HepG2 (cell line): Measurements from ENCODE around the gene MED15. TPM values are rescaled to one million over a fixed set of nuclear protein-coding genes. Genes with fewer than 3 reads are reported as not detected.

Source experiments
- ATAC-seq: fragments of 200-7000 bp; cut with Tn5 transposase; 3 replicates; pipeline ENCODE4 v1.9.1; 2020; ENCODE audit warnings: mild to moderate bottlenecking, moderate library complexity
- BruUV-seq: library from RNA; stranded (reverse); fragments of 400-500 nt; replicated peaks from 2 replicates; lab custom pipeline; 2021; lab: Mats Ljungman, UMichigan
- CTCF ChIA-PET: fragments of 300-600 bp; formaldehyde crosslinking; extraction: SDS; loops from one replicate; lab custom pipeline; 2021; ENCODE audit warnings: low total read pairs, inconsistent platforms, low intra/inter-chr PET ratio; lab: Yijun Ruan, JAX
- POLR2A ChIA-PET: fragments of 350-600 bp; sonication (Branson Sonifier 250); formaldehyde crosslinking; loops from one replicate; lab custom pipeline; 2020; ENCODE audit warnings: antibody characterized with exemption, inconsistent platforms; lab: Yijun Ruan, JAX
- DNase-seq: peaks from one replicate; pipeline ENCODE4 v3.0.0-alpha.2; 2015; ENCODE audit warnings: low spot score
- FAIRE-seq: peaks from 3 replicates; lab custom pipeline; 2011; peaks lifted over from hg19 to GRCh38; lab: Jason Lieb, UNC
- H2AFZ ChIP-seq: one replicate; pipeline ENCODE4 v1.6.1; 2011; ENCODE audit warnings: low read length, inconsistent platforms
- H3K27ac ChIP-seq: fragments of 300-600 bp; 3 replicates; pipeline ENCODE4 v1.8.0; 2011; ENCODE audit warnings: mixed run types, mild to moderate bottlenecking, mixed read lengths, low read length, inconsistent platforms; ENCODE audit not compliant: insufficient read depth; ENCODE audit errors: extremely low read length
- H3K27me3 ChIP-seq, 2 experiments: fragments of 200-600 bp in 1 of 2; 2 replicates in 1 of 2; 3 replicates in 1 of 2; pipeline versions ENCODE4 v1.6.0 to v1.8.0; 2011; ENCODE audit warnings: low read length in 2 of 2, mild to moderate bottlenecking in 2 of 2, moderate library complexity in 2 of 2, inconsistent platforms in 1 of 2; ENCODE audit not compliant: insufficient read depth in 2 of 2, control insufficient read depth in 1 of 2
- H3K36me3 ChIP-seq, 2 experiments: fragments of 200-600 bp in 1 of 2; replicated peaks in 1 of 2; 2 replicates in 1 of 2; 3 replicates in 1 of 2; pipeline versions ENCODE4 v1.5.1 to v1.8.0; 2011; ENCODE audit warnings: low read length in 2 of 2, inconsistent platforms in 1 of 2; ENCODE audit not compliant: insufficient read depth in 2 of 2, control insufficient read depth in 1 of 2
- H3K4me1 ChIP-seq: 2 replicates; pipeline ENCODE4 v1.5.1; 2012; ENCODE audit warnings: low read length, inconsistent platforms; ENCODE audit not compliant: insufficient read depth
- H3K4me2 ChIP-seq: 2 replicates; pipeline ENCODE4 v1.6.0; 2011; ENCODE audit warnings: low read depth, low read length, inconsistent platforms
- H3K4me3 ChIP-seq, 3 experiments: fragments of 200-600 bp in 1 of 3; sonication (generic), shearing (Covaris generic) in 1 of 3; replicated peaks in 1 of 3; 2 replicates each; pipeline ENCODE4 v1.5.1; 2011 to 2016; ENCODE audit warnings: low read length in 3 of 3, inconsistent platforms in 2 of 3, low read depth in 2 of 3, mild to moderate bottlenecking in 2 of 3, control low read depth in 1 of 3, mixed read lengths in 1 of 3; ENCODE audit not compliant: insufficient read depth in 1 of 3
- H3K79me2 ChIP-seq: one replicate; pipeline ENCODE4 v1.6.1; 2011; ENCODE audit warnings: low read length, inconsistent platforms; ENCODE audit not compliant: insufficient read depth
- H3K9ac ChIP-seq: 2 replicates; pipeline ENCODE4 v1.6.0; 2011; ENCODE audit warnings: mild to moderate bottlenecking, low read depth, low read length, inconsistent platforms; ENCODE audit not compliant: insufficient read depth
- H3K9me3 ChIP-seq: 2 replicates; pipeline ENCODE4 v1.5.1; 2012; ENCODE audit warnings: mild to moderate bottlenecking, low read length
- H4K20me1 ChIP-seq: 2 replicates; pipeline ENCODE4 v1.6.0; 2011; ENCODE audit warnings: inconsistent platforms, mild to moderate bottlenecking, low read length, moderate library complexity; ENCODE audit not compliant: insufficient read depth
- ARNTL ChIP-seq: sonication (generic); formaldehyde crosslinking; IDR thresholded peaks from 2 replicates; pipeline ENCODE4 v1.4.0; 2020; ENCODE audit warnings: mild to moderate bottlenecking, missing genetic modification reagents
- ATF7-NPFF ChIP-seq: sonication (generic); formaldehyde crosslinking; IDR thresholded peaks from 2 replicates; pipeline ENCODE4 v1.8.1; 2023; ENCODE audit warnings: mild to moderate bottlenecking, low read depth, missing genetic modification reagents, moderate library complexity
- BHLHE40 ChIP-seq: IDR thresholded peaks from 2 replicates; pipeline ENCODE4 v1.6.1; 2011; ENCODE audit warnings: low read length, improper control_type of control experiment
- CBX1 ChIP-seq: IDR thresholded peaks from one replicate; pipeline ENCODE4 v1.6.1; 2016; ENCODE audit warnings: antibody characterized with exemption, low read depth
- GATA4 ChIP-seq: sonication (generic); IDR thresholded peaks from 2 replicates; pipeline ENCODE4 v1.6.1; 2016; ENCODE audit warnings: antibody characterized with exemption, low read depth, borderline replicate concordance
- NFE2 ChIP-seq: sonication (generic); formaldehyde crosslinking; IDR thresholded peaks from 2 replicates; pipeline ENCODE4 v1.4.0; 2020; ENCODE audit warnings: missing genetic modification reagents
- NFE2L1 ChIP-seq: sonication (generic); formaldehyde crosslinking; IDR thresholded peaks from 2 replicates; pipeline ENCODE4 v1.4.0; 2020; ENCODE audit warnings: missing genetic modification reagents, mild to moderate bottlenecking, borderline replicate concordance
- NFE2L2 ChIP-seq: fragments of 150-350 bp; IDR thresholded peaks from 2 replicates; pipeline ENCODE4 v1.6.1; 2014; ENCODE audit warnings: low read length
- PHB2 ChIP-seq: fragments of 450-650 bp; IDR thresholded peaks from 2 replicates; pipeline ENCODE4 v1.6.1; 2018; ENCODE audit not compliant: partially characterized antibody
- RBAK ChIP-seq: sonication (generic); formaldehyde crosslinking; IDR thresholded peaks from 2 replicates; pipeline ENCODE4 v1.5.1; 2020; ENCODE audit warnings: mild to moderate bottlenecking, missing genetic modification reagents
- RBM22 ChIP-seq: fragments of 200-400 bp; formaldehyde crosslinking; optimal IDR thresholded peaks from 2 replicates; pipeline ENCODE3; 2017; ENCODE audit warnings: mild to moderate bottlenecking, low read length, moderate library complexity
- REL ChIP-seq: sonication (generic); formaldehyde crosslinking; conservative IDR thresholded peaks from 2 replicates; pipeline ENCODE4 v1.8.0; 2022; ENCODE audit warnings: mild to moderate bottlenecking, missing genetic modification reagents, moderate library complexity
- RXRA ChIP-seq: sonication (generic); formaldehyde crosslinking; IDR thresholded peaks from 2 replicates; pipeline ENCODE4 v1.5.1; 2020; ENCODE audit warnings: missing genetic modification reagents
- SRSF4 ChIP-seq: fragments of 200-400 bp; formaldehyde crosslinking; IDR thresholded peaks from one replicate; pipeline ENCODE4 v1.6.1; 2018; ENCODE audit warnings: mild to moderate bottlenecking, low read depth, low read length, moderate library complexity; ENCODE audit not compliant: poor library complexity, severe bottlenecking
- SUZ12 ChIP-seq: fragments of 150-350 bp; IDR thresholded peaks from 2 replicates; pipeline ENCODE4 v1.6.1; 2014; ENCODE audit warnings: low read depth, low read length
- THAP9 ChIP-seq: sonication (generic); formaldehyde crosslinking; IDR thresholded peaks from 2 replicates; pipeline ENCODE4; 2020; ENCODE audit warnings: missing genetic modification reagents, mild to moderate bottlenecking, borderline replicate concordance
- ZMYM2 ChIP-seq: sonication (generic); formaldehyde crosslinking; IDR thresholded peaks from 2 replicates; pipeline ENCODE4 v1.8.0; 2022; ENCODE audit warnings: mild to moderate bottlenecking, missing genetic modification reagents
- ZNF432 ChIP-seq: sonication (generic); formaldehyde crosslinking; IDR thresholded peaks from 2 replicates; pipeline ENCODE4 v1.5.0; 2020; ENCODE audit warnings: missing genetic modification reagents, mild to moderate bottlenecking, borderline replicate concordance
- WGBS: methylation state at CpG from one replicate; pipeline ENCODE4 v1.1.6; 2017; ENCODE audit warnings: low lambda C conversion rate; 5-methylcytosine and 5-hydroxymethylcytosine counted together
- in situ Hi-C: cut with HindIII; loops from 2 replicates; pipeline ENCODE4 v1.10.0; 2017; ENCODE audit warnings: low pct_unique_long_range_greater_than_20kb; ENCODE audit not compliant: extremely low pct_ligation_motif_present
- intact Hi-C: fragments of 100-400 bp; cut with micrococcal nuclease; formaldehyde crosslinking; loops from one replicate; pipeline ENCODE4 v1.10.0; 2022; ENCODE audit not compliant: unreplicated experiment
- polyA plus RNA-seq, 8 experiments: library from polyadenylated mRNA; depleted of rRNA in 3 of 8; stranded (reverse) in 7 of 8; unstranded in 1 of 8; fragments of >200 nt; fragmentation: Illumina TruSeq in 4 of 8; extraction: Trizol in 4 of 8; gene quantifications; 2 replicates each; pipeline versions ENCODE4 v1.2.1 to v1.2.3, GENCODE V29; 2011 to 2016; ENCODE audit warnings: low read depth in 4 of 8, missing spikeins in 1 of 8, mixed read lengths in 1 of 8; ENCODE audit not compliant: insufficient read depth in 1 of 8
- total RNA-seq, 5 experiments: library from RNA; depleted of rRNA; stranded (reverse); fragments of >200 nt; fragmentation: Illumina TruSeq; extraction: Trizol; gene quantifications; 2 replicates each; pipeline ENCODE4 v1.2.3, GENCODE V29; 2016; ENCODE audit warnings: low read depth in 1 of 5

MED15 gene
- total and polyA plus RNA-seq, 2 of the 13 experiments (the other 11 are each of a cell fraction or from before 2014, with no cell fraction given), result 14.3 to 27.0 TPM

GRCh38 chr22:20519558-20519957 is 12.1 kb downstream of the MED15 start (continued):
- TF ChIP-seq NFE2 (CRISPR knock-in tag) (no peak), ATF7-NPFF (CRISPR knock-in tag) (no peak)
- TF ChIP-seq, all 625 proteins: peak for 0

- Histone ChIP-seq H3K4me1 (peaks cover 35% of the 10 kb centered on the region), H3K4me2 (no peak overlapping the region), H2AFZ (no peak overlapping the region), H3K9ac (no peak overlapping the region), H3K27ac (no peak overlapping the region), H3K36me3 (peaks cover 23 to 62% of the 10 kb centered on the region in 2 experiments), H3K4me3 (no peak overlapping the region), H3K9me3 (no peaks in the 10 kb centered on the region), H3K79me2 (peaks cover 80% of the 10 kb centered on the region), H3K27me3 (no peaks in the 10 kb centered on the region; a peak in 1 of 5 replicates), H4K20me1 (peaks cover 60% of the 10 kb centered on the region)
- DNase-seq, result no peak
- TF ChIP-seq SRSF4 (no peak), ZNF432 (CRISPR knock-in tag) (no peak), RBM22 (no peak), RBAK (CRISPR knock-in tag) (no peak), PHB2 (no peak), GATA4 (no peak), REL (CRISPR knock-in tag) (no peak), THAP9 (CRISPR knock-in tag) (no peak), CBX1 (no peak), NFE2L1 (CRISPR knock-in tag) (no peak), NFE2L2 (no peak), ARNTL (CRISPR knock-in tag) (no peak), ZMYM2 (CRISPR knock-in tag) (no peak), RXRA (CRISPR knock-in tag) (no peak), BHLHE40 (no peak), SUZ12 (no peak)
- in situ Hi-C loops, result no loop called here
- ATAC-seq, result no peak
- no peak for FAIRE-seq
- POLR2A ChIA-PET, result no interaction called here
- CTCF ChIA-PET, result no interaction called here
- intact Hi-C loops, result no loop called here
- 94% methylated on average over 7 of the region's 7 CpGs for WGBS
- BruUV-seq, result no TSS peak
Observed at GRCh38 chr22:20520093-20520511, 12.7 kb downstream of the MED15 start.
